Adipose tissue (tissue), 3 donors: ENCODE results near the gene RSPH4A. TPM values are rescaled to one million over a fixed set of nuclear protein-coding genes. Genes with fewer than 3 reads are reported as not detected.
"Not testable (repeated sequence)": the region's sequence is repeated elsewhere in the genome, so short reads cannot be mapped to it uniquely, and the experiment has no call there.

ENCODE experiments used
- H3K27ac ChIP-seq: one replicate; pipeline ENCODE4 v1.5.1; 2013; ENCODE audit warnings: low read depth, low read length
- WGBS, 3 donors: extraction: QIAGEN DNeasy Blood & Tissue Kit; methylation state at CpG; one replicate each; pipeline ENCODE4 v1.1.7; 2013; 5-methylcytosine and 5-hydroxymethylcytosine counted together
- polyA plus RNA-seq, 3 donors: library from polyadenylated mRNA; stranded (reverse); fragments of 200-250 nt; gene quantifications; one replicate each; pipeline ENCODE4 v1.2.3, GENCODE V29; 2013
- donor health status: healthy with polysubstance abuse.
- donor health status: Bipolar disorder and iron deficiency.
- donor health status: healthy.

Gene RSPH4A
- polyA plus RNA-seq, 3 donors: 0.15 to 0.27 (median 0.22) TPM

DNA sequence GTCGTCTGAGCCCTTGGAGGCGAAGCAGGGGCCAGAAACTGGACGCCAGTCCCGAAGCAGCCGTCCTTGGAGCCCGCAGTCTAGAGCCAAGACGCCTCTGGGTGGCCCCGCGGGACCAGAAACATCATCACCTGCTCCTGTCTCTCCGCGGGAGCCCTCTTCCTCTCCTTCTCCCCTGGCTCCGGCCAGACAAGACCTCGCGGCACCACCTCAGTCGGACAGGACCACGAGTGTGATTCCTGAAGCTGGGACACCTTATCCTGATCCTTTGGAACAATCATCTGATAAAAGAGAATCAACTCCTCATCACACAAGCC is 416 bp downstream of the RSPH4A start:
- no peak overlapping the region for H3K27ac ChIP-seq
- WGBS, 3 donors: 0 to 1% (median 1%) methylated on average over 16 of the region's 16 CpGs

- WGBS, 3 donors: 52 to 68% (median 68%) methylated on average over 3 of the region's 3 CpGs
- no peak overlapping the region for H3K27ac ChIP-seq
Measured at GRCh38 chr6:116624036-116624805, 7.9 kb downstream of the RSPH4A start.

DNA sequence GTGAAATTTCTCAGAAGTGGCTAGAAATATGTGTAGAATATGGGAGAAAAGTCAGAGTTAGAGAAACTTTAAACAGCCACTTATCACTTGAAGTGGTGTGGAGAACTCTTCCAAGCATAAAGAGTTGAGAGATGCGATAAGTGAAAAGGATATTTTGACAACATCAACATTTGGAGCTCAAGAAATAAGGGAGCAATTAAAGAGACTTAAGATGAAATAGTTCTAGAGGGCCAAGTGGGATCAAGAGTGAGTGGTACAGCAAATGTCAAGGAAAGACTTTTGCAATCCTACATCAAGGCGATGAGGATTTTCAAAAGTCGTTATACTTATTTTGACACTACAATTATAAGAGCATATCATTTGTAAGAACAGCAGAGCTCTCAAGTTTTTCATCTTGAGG is 9.6 kb downstream of the RSPH4A start:
- H3K27ac ChIP-seq: no peak overlapping the region
- WGBS, 3 donors: 96 to 99% (median 97%) methylated on average over 3 of the region's 3 CpGs

GRCh38 chr6:116629563-116629981 is 13.3 kb downstream of the RSPH4A start:
- WGBS, 3 donors: 33 to 76% (median 43%) methylated on average over 5 of the region's 5 CpGs
- H3K27ac ChIP-seq: no peak overlapping the region

DNA sequence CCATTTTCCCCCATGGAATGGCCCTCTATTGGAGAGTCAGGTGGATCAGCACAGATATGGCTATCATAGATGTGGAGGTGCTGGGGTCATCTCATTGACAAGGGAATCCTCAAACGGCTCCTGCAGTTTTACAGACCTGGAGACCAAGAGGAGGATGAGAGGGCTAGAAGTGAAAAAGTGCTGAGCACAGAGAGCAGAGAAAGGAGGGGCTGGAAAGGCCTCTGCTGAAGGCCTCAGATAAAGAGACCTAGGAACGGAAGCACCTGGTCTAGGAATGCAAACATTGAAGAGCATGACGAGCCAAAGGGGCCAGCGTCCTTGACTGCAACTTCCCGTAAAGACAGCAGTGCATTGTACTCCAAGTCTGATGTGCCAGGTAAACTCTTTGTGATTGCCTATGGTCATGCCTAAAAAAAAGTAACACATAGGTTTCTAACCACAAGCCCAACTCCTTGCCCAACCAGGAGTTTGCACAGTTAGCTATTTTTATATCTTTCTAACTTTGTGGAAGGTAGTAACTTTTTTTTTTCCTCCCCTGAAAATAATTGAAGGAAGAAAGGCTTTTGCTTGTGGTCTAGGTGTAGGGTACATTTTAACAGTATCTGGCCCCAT is 15.2 kb downstream of the RSPH4A start:
- no peak overlapping the region for H3K27ac ChIP-seq
- WGBS, 3 donors: 10 to 43% (median 32%) methylated on average over 5 of the region's 5 CpGs

DNA sequence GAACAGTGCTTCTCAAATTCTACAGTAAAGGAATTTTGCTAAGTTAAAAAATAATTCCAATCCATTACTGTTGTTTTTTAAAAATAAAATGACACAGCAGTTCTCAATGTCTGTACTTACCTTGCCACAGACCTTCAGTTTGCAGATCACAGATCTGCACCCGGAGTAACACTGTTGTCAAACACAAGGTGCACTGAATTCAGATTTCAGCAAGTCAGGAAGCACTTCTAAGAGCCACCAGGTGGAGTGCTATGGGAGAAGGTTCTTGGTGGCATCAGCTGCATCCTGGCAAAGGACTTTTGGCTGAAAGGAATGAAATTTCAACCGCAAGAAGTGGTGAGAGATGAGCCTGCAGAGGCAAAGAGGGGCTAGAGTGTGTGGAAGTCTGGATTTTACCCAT is 17.4 kb downstream of the RSPH4A start:
- WGBS, 3 donors: 48 to 90% (median 83%) methylated on average over 2 of the region's 2 CpGs
- H3K27ac ChIP-seq: no peak overlapping the region

- no peak overlapping the region for H3K27ac ChIP-seq
Measured at GRCh38 chr6:116648156-116648555, 31.9 kb downstream of the RSPH4A start.

GRCh38 chr6:116649129-116649528 is 32.9 kb downstream of the RSPH4A start:
- 86 to 91% (median 89%) methylated on average over 3 of the region's 3 CpGs for WGBS, 3 donors
- no peak overlapping the region for H3K27ac ChIP-seq

More at GRCh38 chr6:116648156-116648555, 31.9 kb downstream of the RSPH4A start:
- 24 to 49% (median 28%) methylated on average over 5 of the region's 5 CpGs for WGBS, 3 donors

- H3K27ac ChIP-seq: no peak overlapping the region
- 62 to 89% (median 74%) methylated on average over 4 of the region's 4 CpGs for WGBS, 3 donors
Measured at GRCh38 chr6:116651916-116652315, 35.6 kb downstream of the RSPH4A start.

- no peak overlapping the region for H3K27ac ChIP-seq
Measured at GRCh38 chr6:116661594-116661993, 45.3 kb downstream of the RSPH4A start.

- WGBS, 3 donors: 89 to 98% (median 91%) methylated on average over 1 of the region's 1 CpG
- H3K27ac ChIP-seq: no peak overlapping the region
Measured at GRCh38 chr6:116662202-116662601, 45.9 kb downstream of the RSPH4A start.

DNA sequence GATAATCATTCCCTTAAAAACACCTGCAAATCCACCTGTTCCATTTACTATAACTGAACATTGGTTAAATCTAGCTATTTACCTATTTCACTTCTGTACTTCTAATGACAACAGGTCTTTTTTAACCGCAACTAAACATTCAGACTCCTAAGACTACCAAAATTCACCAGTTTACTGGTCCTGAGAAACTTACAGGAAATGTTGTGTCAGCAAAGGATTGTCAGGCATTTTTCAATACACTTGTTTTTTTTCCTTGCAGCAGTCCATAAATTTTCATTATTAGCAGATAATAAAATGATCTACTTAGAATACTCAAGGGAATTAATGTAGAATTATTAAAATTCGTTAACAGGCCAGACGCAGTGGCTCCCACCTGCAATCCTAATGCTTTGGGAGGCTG is 47.0 kb downstream of the RSPH4A start:
- 95 to 96% (median 95%) methylated on average over 3 of the region's 3 CpGs for WGBS, 3 donors
- H3K27ac ChIP-seq: no peak overlapping the region

DNA sequence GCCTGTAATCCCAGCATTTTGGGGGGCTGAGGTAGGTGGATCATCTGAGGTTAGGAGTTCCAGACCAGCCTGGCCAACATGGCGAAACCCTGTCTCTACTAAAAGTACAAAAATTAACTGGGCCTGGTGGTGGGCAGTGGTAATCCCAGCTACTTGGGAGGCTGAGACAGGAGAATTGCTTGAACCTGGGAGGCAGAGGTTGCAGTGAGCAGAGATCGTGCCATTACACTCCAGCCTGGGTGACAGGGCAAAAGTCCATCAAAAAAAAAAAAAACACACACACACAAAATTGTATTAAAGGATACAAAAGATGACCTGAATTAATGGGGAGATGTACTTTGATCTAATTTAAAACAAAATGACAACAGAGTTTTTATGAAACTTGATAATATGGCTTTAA is 47.9 kb downstream of the RSPH4A start:
- not testable (repeated sequence) for H3K27ac ChIP-seq
- WGBS, 3 donors: 96 to 100% (median 96%) methylated on average over 2 of the region's 2 CpGs

- WGBS, 3 donors: 84 to 88% (median 87%) methylated on average over 7 of the region's 7 CpGs
- H3K27ac ChIP-seq: no peak overlapping the region
Measured at GRCh38 chr6:116665464-116665863, 49.2 kb downstream of the RSPH4A start.

GRCh38 chr6:116666869-116667268 is 50.6 kb downstream of the RSPH4A start:
- WGBS, 3 donors: 44 to 56% (median 53%) methylated on average over 1 of the region's 1 CpG
- no peak overlapping the region for H3K27ac ChIP-seq

DNA sequence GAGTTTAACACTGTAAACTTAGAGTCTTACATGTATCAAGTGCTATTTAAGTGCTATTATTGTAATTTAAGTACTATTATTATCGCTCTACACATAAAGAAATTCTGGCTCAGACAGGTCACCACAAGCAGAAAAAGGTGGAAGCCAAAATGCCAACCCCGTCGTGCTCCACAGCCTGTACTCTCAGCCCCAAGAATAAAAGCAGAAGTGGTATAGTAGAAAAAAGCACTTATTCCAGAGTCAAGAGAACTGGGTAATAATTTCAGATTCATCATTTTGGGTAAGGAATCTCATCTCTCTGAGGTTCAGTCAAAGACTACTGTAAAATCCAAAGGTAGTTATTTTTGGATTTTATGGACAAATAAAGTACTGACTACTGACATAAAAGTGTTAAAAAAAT is 51.3 kb downstream of the RSPH4A start:
- no peak overlapping the region for H3K27ac ChIP-seq

DNA sequence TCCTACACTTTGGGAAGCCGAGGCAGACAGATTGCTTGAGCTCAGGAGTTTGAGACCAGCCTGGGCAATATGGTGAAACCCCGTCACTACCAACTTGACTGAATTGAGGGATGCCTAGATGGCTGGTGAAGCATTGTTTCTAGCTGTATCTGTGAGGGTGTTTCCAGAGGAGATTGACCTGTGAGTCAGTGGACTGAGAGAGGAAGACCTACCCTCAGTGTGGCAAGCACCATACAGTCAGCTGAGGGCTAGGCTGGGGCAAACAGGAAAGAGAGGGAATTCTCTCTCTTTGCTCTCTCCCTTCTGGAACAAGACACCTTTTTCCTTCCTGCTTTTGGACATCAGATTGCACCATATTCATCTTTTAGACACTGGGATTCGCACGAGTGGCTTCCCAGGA is 56.0 kb downstream of the RSPH4A start:
- 85 to 88% (median 86%) methylated on average over 4 of the region's 4 CpGs for WGBS, 3 donors
- H3K27ac ChIP-seq: no peak overlapping the region

More for the DNA sequence above, 51.3 kb downstream of the RSPH4A start:
- 18 to 27% (median 27%) methylated on average over 3 of the region's 3 CpGs for WGBS, 3 donors

- no peak overlapping the region for H3K27ac ChIP-seq
- 92 to 100% (median 98%) methylated on average over 1 of the region's 1 CpG for WGBS, 3 donors
Measured at GRCh38 chr6:116676021-116676420, 59.7 kb downstream of the RSPH4A start.

DNA sequence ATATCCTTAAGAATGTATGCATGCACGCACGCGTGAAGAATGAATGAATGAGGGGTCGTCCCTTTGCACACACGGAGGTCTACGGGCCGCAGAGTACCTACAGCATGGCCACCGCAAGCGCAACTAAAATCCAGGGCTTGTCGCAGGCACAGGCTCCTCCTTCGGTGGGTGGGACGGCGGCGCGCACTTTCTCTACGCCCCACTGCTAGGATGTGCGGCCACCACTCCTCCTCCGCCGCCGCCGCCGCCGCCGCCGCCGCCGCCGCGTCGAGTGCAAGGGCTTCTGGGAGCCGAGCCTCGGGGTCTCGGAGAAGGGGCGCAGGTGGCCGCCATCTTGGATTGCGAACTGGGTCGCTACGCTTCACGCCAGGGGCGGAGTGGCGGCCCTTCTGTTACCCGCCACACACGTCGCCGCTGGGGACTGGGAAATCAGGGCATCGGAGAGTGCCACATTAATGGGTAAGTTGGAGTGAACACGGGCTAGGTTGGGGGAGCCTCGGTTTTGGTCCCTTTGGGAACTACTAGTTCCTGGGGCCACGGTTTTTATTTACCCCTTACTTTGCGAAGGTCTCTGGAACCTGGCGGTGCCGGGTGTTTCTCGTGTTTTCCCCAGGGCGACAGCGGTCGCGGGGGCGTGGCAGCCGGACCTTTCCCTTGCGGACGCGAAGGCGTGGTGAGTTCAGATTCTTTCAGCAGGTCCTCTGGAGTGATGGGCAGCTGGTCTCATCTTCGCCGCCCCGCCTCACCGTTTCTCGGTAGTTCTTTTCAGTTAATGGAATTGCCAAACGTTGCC is 64.8 kb downstream of the RSPH4A start, which contains the start of gene KPNA5:
TSS of gene KPNA5 (plus strand) at position 332 of the 793 bp plus-strand sequence. CDS start at position 456, 124 bp downstream.
- WGBS, 3 donors: 0 to 2% (median 0%) methylated on average over 66 to 69 of the region's 69 CpGs
- no peak within 1 kb of the TSS for H3K27ac ChIP-seq
